PFSK-1 (cell line): ENCODE data around the gene BANP.

Experiments
- FOXP2 ChIP-seq: optimal IDR thresholded peaks from 2 replicates; pipeline ENCODE3; 2011; ENCODE audit warnings: borderline replicate concordance, control low read depth, inconsistent platforms; ENCODE audit not compliant: insufficient read depth; ENCODE audit errors: extremely low read length, extremely low read depth
- POLR2AphosphoS5 ChIP-seq: IDR thresholded peaks from 2 replicates; pipeline ENCODE4 v1.6.1; 2012; ENCODE audit warnings: low read depth, mild to moderate bottlenecking, control low read depth, low read length, moderate library complexity
- REST ChIP-seq, 2 experiments: IDR thresholded peaks; 2 replicates each; pipeline versions ENCODE4 v1.6.1 to v1.8.0; 2011 to 2012; ENCODE audit warnings: low read depth in 2 of 2, low read length in 2 of 2, control low read depth in 1 of 2, inconsistent platforms in 1 of 2, mild to moderate bottlenecking in 1 of 2, moderate library complexity in 1 of 2; ENCODE audit not compliant: insufficient read depth in 1 of 2
- SIN3A ChIP-seq: IDR thresholded peaks from 2 replicates; pipeline ENCODE4 v1.6.1; 2012; ENCODE audit warnings: mild to moderate bottlenecking, low read length, moderate library complexity, borderline replicate concordance; ENCODE audit not compliant: insufficient read depth
- TAF1 ChIP-seq: IDR thresholded peaks from 2 replicates; pipeline ENCODE4 v1.6.1; 2012; ENCODE audit warnings: low read length, control low read depth, borderline replicate concordance; ENCODE audit not compliant: insufficient read depth

- no peak for TF ChIP-seq POLR2AphosphoS5
- TF ChIP-seq TAF1, result no peak
- no peak for TF ChIP-seq SIN3A
- TF ChIP-seq REST (IDR thresholded peaks at IDR 0.05; ENCODE audit: insufficient read depth in 1 of 2, low read depth in 2 of 2, low read length in 2 of 2), result no peak
- no peak for TF ChIP-seq FOXP2
These were observed 9.6 kb downstream of the BANP start for GRCh38 chr16:87960852-87961251.
